ENCODE data around the gene EPB41L2.
"Not testable (repeated sequence)": the region's sequence is repeated elsewhere in the genome, so short reads cannot be mapped to it uniquely, and the experiment has no call there.

The EPB41L2 gene

DNA sequence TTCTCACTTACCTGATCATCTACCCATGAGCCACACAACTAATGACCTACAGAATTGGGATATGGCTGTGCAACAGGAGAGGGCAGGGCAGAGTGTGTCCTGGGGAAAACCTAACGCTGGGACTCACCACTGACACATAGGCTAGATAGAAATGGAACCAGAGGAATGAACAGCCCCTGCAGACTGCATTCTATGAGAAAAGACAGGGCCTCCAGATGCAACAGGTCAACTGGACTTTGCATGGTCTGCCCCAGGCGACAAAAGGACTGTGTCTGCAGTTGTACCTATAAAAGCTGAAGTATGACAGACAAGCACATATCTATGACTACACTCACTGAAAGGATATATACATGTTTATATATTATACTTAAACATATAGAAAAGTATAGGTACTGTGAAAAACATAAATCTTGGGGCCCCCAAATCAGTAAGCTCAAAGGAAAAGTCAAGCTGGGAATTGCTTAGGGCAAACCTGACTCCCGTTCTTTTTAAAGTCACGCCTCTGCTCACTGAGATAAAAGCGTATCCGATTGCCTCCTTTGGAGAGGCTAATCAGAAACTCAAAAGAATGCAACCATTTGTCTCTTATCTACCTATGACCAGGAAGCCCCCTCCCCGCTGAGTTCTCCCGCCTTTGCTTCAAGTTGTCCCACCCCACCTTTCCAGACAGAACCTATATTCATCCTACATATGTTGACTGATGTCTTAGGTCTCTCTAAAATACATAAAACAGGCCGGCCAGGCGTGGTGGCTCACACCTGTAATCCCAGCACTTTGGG is 68.5 kb downstream of the EPB41L2 start:
- TF ChIP-seq, protein P1, sequence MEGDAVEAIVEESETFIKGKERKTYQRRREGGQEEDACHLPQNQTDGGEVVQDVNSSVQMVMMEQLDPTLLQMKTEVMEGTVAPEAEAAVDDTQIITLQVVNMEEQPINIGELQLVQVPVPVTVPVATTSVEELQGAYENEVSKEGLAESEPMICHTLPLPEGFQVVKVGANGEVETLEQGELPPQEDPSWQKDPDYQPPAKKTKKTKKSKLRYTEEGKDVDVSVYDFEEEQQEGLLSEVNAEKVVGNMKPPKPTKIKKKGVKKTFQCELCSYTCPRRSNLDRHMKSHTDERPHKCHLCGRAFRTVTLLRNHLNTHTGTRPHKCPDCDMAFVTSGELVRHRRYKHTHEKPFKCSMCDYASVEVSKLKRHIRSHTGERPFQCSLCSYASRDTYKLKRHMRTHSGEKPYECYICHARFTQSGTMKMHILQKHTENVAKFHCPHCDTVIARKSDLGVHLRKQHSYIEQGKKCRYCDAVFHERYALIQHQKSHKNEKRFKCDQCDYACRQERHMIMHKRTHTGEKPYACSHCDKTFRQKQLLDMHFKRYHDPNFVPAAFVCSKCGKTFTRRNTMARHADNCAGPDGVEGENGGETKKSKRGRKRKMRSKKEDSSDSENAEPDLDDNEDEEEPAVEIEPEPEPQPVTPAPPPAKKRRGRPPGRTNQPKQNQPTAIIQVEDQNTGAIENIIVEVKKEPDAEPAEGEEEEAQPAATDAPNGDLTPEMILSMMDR (conservative IDR thresholded peaks at IDR 0.05; ENCODE audit: low read depth, low read length): no peak

DNA sequence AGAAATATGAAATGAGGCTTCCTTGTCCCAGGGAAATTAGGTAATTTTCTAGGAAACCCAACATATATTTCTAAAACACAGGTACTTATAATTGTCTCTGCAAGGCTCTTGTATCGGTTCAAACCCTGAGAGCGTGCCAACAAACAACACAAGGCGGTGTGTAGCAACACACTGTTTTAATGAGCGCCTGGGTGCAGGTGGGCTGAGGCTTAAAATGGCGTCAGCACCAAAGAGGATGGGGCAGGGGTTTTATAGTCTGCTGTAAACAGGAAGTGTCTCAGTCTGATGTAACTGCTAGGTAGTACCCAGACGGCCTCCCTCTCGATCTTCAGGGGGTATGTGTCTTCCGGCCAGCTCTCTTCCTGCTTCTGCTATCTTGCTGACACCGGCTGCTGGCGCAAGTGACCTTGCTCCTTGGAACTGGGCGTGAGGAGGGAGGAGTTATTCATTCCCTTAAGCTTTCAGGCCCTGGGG is 69.7 kb downstream of the EPB41L2 start:
- no peak overlapping the region for H3K4me3 ChIP-seq (IDR thresholded peaks at IDR 0.05; ENCODE audit: insufficient read depth, low read depth, low read length)
- no peaks in the 10 kb centered on the region for H3K36me3 ChIP-seq (ENCODE audit: insufficient read depth)
- no peak overlapping the region for H3K27ac ChIP-seq
- H3K79me2 ChIP-seq (ENCODE audit: insufficient read depth, low read depth): no peaks in the 10 kb centered on the region
- no peaks in the 10 kb centered on the region for H3K4me1 ChIP-seq (ENCODE audit: low read depth, poor library complexity, severe bottlenecking)
- no peaks in the 10 kb centered on the region for H4K20me1 ChIP-seq (ENCODE audit: insufficient read depth)
- TF ChIP-seq, protein P1 (conservative IDR thresholded peaks at IDR 0.05; ENCODE audit: low read depth, low read length): no peak
- no peaks in the 10 kb centered on the region for H3K27me3 ChIP-seq (ENCODE audit: insufficient read depth, low read depth)
- no peak overlapping the region for H3K9ac ChIP-seq
- H2AFZ ChIP-seq (ENCODE audit: low read depth): no peak overlapping the region
- no peak overlapping the region for H3K4me2 ChIP-seq

More for the DNA sequence above, 68.5 kb downstream of the EPB41L2 start:
- Histone ChIP-seq H3K4me3 (IDR thresholded peaks at IDR 0.05; ENCODE audit: insufficient read depth, low read depth, low read length) (no peak overlapping the region), H3K36me3 (ENCODE audit: insufficient read depth) (no peaks in the 10 kb centered on the region), H3K9ac (no peak overlapping the region), H3K4me2 (no peak overlapping the region), H4K20me1 (ENCODE audit: insufficient read depth) (no peaks in the 10 kb centered on the region), H2AFZ (ENCODE audit: low read depth) (no peak overlapping the region), H3K27me3 (ENCODE audit: insufficient read depth, low read depth) (no peaks in the 10 kb centered on the region), H3K27ac (no peak overlapping the region), H3K79me2 (ENCODE audit: insufficient read depth, low read depth) (0 out of 2 replicates have a peak, but pooled peaks cover 6% of the 10 kb centered on the region), H3K4me1 (ENCODE audit: low read depth, poor library complexity, severe bottlenecking) (no peaks in the 10 kb centered on the region)

DNA sequence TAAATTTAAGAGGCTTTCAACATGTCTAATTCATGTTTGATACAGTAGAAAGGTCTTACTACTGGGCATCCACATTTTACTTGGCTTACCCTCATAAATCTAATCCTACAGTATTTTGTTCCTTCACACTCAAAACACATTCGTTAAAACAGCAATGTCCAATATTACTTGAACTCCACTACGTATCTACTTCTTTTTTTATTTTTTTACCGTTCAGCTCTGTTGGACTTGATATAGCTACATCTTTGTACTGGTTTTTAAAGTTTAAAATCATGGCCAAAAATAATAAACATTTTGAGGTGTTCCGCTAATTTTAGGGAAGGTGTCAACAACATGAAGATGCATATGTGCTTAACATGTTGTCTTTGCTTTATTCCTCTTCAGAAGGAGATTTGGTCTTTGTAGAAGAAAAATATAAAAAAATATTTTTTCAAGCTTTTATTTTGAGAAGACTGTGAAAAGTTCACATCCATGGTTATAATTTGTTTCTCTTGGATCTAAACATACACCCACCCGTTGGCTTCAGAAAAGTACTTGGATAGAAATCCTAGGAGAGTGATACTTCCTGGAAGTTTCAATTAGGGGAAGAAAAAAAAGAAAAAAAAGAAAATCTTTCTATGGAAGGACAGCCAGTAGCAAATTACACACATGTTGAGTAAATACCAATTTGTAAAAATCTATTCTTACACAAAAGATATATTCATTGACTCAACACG is 71.5 kb downstream of the EPB41L2 start:
- no peaks in the 10 kb centered on the region for H3K36me3 ChIP-seq (ENCODE audit: insufficient read depth)
- H3K4me2 ChIP-seq: no peak overlapping the region
- no peak overlapping the region for H3K9ac ChIP-seq
- H2AFZ ChIP-seq (ENCODE audit: low read depth): no peak overlapping the region
- H3K27ac ChIP-seq: no peak overlapping the region
- no peak overlapping the region for H3K4me3 ChIP-seq (IDR thresholded peaks at IDR 0.05; ENCODE audit: insufficient read depth, low read depth, low read length)
- TF ChIP-seq, protein P1 (conservative IDR thresholded peaks at IDR 0.05; ENCODE audit: low read depth, low read length): no peak
- no peaks in the 10 kb centered on the region for H3K4me1 ChIP-seq (ENCODE audit: low read depth, poor library complexity, severe bottlenecking)
- no peaks in the 10 kb centered on the region for H3K79me2 ChIP-seq (ENCODE audit: insufficient read depth, low read depth)
- H4K20me1 ChIP-seq (ENCODE audit: insufficient read depth): no peaks in the 10 kb centered on the region
- H3K27me3 ChIP-seq (ENCODE audit: insufficient read depth, low read depth): no peaks in the 10 kb centered on the region

DNA sequence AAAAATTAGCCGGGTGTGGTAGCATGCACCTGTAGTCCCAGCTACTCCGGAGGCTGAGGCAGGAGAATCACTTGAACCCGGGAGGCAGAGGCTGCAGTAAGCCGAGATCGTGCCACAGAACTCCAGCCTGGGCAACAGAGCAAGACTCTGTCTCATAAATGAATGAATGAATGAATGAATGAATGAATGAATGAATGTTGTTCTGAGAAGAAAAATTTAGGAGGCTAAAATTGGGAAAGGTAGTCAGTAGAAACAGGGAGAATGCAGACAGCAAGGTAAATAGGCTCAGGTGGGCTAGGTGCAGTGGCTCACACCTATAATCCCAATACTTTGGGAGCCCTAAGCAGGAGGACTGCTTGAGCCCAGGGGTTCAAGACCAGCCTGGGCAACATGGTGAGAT is 75.5 kb downstream of the EPB41L2 start:
- H3K79me2 ChIP-seq (ENCODE audit: insufficient read depth, low read depth): not testable (repeated sequence)

More for the DNA sequence above, 75.5 kb downstream of the EPB41L2 start:
- H3K27ac ChIP-seq; H3K4me3 ChIP-seq (IDR thresholded peaks at IDR 0.05; ENCODE audit: insufficient read depth, low read depth, low read length); H3K27me3 ChIP-seq (ENCODE audit: insufficient read depth, low read depth); H2AFZ ChIP-seq (ENCODE audit: low read depth); H3K4me2 ChIP-seq; H3K9ac ChIP-seq; H3K36me3 ChIP-seq (ENCODE audit: insufficient read depth); H4K20me1 ChIP-seq (ENCODE audit: insufficient read depth); H3K4me1 ChIP-seq (ENCODE audit: low read depth, poor library complexity, severe bottlenecking): not testable (repeated sequence)

Data from KMS-11 (cell line).